DOHH2 (cell line): ENCODE measurements around the gene RBM4B.

Experiments used
- H3F3A ChIP-seq: fragments of 200-600 bp; sonication (generic), shearing (Covaris generic); 2 replicates; pipeline ENCODE4 v1.6.0; 2016; ENCODE audit warnings: antibody characterized with exemption, mild to moderate bottlenecking; ENCODE audit not compliant: control insufficient read depth, insufficient read depth
- H3K27ac ChIP-seq: fragments of 200-600 bp; sonication (generic); 2 replicates; pipeline ENCODE4 v1.5.1; 2014; ENCODE audit warnings: low read depth, mild to moderate bottlenecking, low read length, moderate library complexity
- H3K27me3 ChIP-seq: fragments of 200-600 bp; sonication (generic); 2 replicates; pipeline ENCODE4 v1.6.1; 2014; ENCODE audit warnings: mild to moderate bottlenecking, low read length, mixed read lengths; ENCODE audit not compliant: control insufficient read depth
- H3K36me3 ChIP-seq: fragments of 200-600 bp; sonication (generic); 2 replicates; pipeline ENCODE4 v1.6.1; 2014; ENCODE audit warnings: mild to moderate bottlenecking, low read length, moderate library complexity, mixed read lengths; ENCODE audit not compliant: control insufficient read depth
- H3K4me1 ChIP-seq: fragments of 200-600 bp; sonication (generic); 2 replicates; pipeline ENCODE4 v1.6.1; 2014; ENCODE audit warnings: mild to moderate bottlenecking, low read length, mixed read lengths; ENCODE audit not compliant: control insufficient read depth
- H3K4me2 ChIP-seq: fragments of 200-600 bp; sonication (generic); 2 replicates; pipeline ENCODE4 v1.6.0; 2014; ENCODE audit warnings: mild to moderate bottlenecking, low read length, moderate library complexity
- H3K4me3 ChIP-seq: fragments of 200-600 bp; sonication (generic); 2 replicates; pipeline ENCODE4 v1.5.1; 2014; ENCODE audit warnings: mild to moderate bottlenecking, low read length, mixed read lengths
- H3K79me2 ChIP-seq: fragments of 200-600 bp; sonication (generic); 2 replicates; pipeline ENCODE4 v1.6.1; 2014; ENCODE audit warnings: mild to moderate bottlenecking, low read length, mixed read lengths; ENCODE audit not compliant: control insufficient read depth
- H3K9me2 ChIP-seq: fragments of 200-600 bp; sonication (generic); replicated peaks from 2 replicates; pipeline ENCODE4 v1.6.1; 2014; ENCODE audit warnings: mild to moderate bottlenecking, low read length, mixed read lengths; ENCODE audit not compliant: control insufficient read depth
- H3K9me3 ChIP-seq: fragments of 200-600 bp; sonication (generic); 2 replicates; pipeline ENCODE4 v1.6.1; 2014; ENCODE audit warnings: antibody characterized with exemption, low read length, mixed read lengths; ENCODE audit not compliant: control insufficient read depth, insufficient read depth
- H4K20me1 ChIP-seq: fragments of 200-600 bp; sonication (generic); 2 replicates; pipeline ENCODE4 v1.6.0; 2014; ENCODE audit warnings: low read depth, mild to moderate bottlenecking, antibody characterized with exemption, low read length, moderate library complexity; ENCODE audit not compliant: control insufficient read depth, insufficient read depth
- EZH2phosphoT487 ChIP-seq: fragments of 200-600 bp; sonication (generic); IDR thresholded peaks from 2 replicates; pipeline ENCODE4 v1.6.1; 2017; ENCODE audit warnings: borderline replicate concordance, mild to moderate bottlenecking, antibody characterized with exemption, low read length, moderate library complexity, mixed read lengths
- TF ChIP-seq, protein P1 (sequence below): fragments of 200-600 bp; sonication (generic); IDR thresholded peaks from one replicate; pipeline ENCODE4 v1.5.1; 2014; ENCODE audit warnings: antibody characterized with exemption, mild to moderate bottlenecking, low read depth, low read length; ENCODE audit not compliant: poor library complexity, severe bottlenecking

RBM4B gene

DNA sequence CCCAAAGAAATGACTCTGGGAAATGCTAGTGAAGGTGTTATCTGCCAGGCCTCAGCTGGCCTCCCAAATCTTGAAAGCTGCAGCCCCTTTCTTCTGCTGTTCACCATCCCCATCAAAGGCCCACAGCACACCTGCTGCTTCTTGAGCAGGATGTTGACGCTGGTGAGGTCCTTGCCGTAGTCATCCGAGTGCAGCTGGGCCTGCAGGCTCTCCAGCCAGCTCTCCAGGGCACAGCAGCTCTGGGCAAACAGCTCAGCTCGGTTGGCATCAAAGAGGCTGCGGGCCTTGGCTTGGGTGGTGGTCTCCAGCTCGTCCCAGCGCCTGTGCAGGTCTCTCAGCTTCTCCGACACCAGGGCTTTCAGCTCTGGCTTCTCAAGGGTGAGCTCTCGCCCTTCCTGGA lies 18.5 kb upstream of the RBM4B start:
- peaks cover 82% of the 10 kb centered on the region for H3K36me3 ChIP-seq

DNA sequence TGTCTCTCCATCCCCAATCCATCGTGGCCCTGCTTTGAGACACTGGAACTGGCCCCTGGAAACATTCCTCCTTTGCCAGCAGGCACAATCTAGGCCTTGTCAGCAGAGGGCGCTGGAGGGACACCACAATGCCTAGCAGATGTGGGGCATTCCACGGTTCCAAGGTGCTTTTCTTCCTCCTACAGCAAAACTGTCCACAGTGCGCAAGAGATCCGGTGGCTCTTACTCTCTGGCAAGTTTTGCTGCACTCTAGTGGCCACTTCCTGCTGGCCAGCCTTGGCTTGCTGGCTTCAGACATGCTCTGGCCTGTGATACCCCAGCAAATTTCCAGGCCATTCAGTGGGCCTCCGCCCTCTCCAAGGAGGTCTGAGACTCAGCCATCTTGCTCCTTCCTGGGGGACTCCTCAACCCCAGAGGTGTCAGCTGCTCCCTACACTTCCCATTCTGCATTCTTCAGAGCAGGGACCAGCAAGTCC lies 17.1 kb upstream of the RBM4B start:
- Histone ChIP-seq H3K4me1 (peaks cover 4% of the 10 kb centered on the region; the same call in 1 of the 2 replicates), H3K36me3 (peaks cover 78% of the 10 kb centered on the region), H3K9me3 (no peaks in the 10 kb centered on the region), H3K4me3 (no peak overlapping the region), H3K9me2 (no peaks in the 10 kb centered on the region), H4K20me1 (no peaks in the 10 kb centered on the region), H3K79me2 (no peaks in the 10 kb centered on the region), H3K4me2 (no peak overlapping the region), H3F3A (no peaks in the 10 kb centered on the region), H3K27me3 (no peaks in the 10 kb centered on the region), H3K27ac (no peak overlapping the region)
- TF ChIP-seq EZH2phosphoT487 = no peak
- TF ChIP-seq, protein P1, sequence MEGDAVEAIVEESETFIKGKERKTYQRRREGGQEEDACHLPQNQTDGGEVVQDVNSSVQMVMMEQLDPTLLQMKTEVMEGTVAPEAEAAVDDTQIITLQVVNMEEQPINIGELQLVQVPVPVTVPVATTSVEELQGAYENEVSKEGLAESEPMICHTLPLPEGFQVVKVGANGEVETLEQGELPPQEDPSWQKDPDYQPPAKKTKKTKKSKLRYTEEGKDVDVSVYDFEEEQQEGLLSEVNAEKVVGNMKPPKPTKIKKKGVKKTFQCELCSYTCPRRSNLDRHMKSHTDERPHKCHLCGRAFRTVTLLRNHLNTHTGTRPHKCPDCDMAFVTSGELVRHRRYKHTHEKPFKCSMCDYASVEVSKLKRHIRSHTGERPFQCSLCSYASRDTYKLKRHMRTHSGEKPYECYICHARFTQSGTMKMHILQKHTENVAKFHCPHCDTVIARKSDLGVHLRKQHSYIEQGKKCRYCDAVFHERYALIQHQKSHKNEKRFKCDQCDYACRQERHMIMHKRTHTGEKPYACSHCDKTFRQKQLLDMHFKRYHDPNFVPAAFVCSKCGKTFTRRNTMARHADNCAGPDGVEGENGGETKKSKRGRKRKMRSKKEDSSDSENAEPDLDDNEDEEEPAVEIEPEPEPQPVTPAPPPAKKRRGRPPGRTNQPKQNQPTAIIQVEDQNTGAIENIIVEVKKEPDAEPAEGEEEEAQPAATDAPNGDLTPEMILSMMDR = peak; percentile 98

More for the DNA sequence above, 18.5 kb upstream of the RBM4B start:
- peaks cover 4% of the 10 kb centered on the region; the same call in 1 of the 2 replicates for H3K4me1 ChIP-seq
- H3K4me2 ChIP-seq = no peak overlapping the region
- H3F3A ChIP-seq = no peaks in the 10 kb centered on the region
- H3K79me2 ChIP-seq = no peaks in the 10 kb centered on the region
- H3K9me3 ChIP-seq = no peaks in the 10 kb centered on the region
- H3K27ac ChIP-seq = no peak overlapping the region
- H3K27me3 ChIP-seq = no peaks in the 10 kb centered on the region
- H3K4me3 ChIP-seq = no peak overlapping the region
- TF ChIP-seq, protein P1 = no peak
- TF ChIP-seq EZH2phosphoT487 = no peak
- no peaks in the 10 kb centered on the region for H4K20me1 ChIP-seq
- H3K9me2 ChIP-seq = no peaks in the 10 kb centered on the region

DNA sequence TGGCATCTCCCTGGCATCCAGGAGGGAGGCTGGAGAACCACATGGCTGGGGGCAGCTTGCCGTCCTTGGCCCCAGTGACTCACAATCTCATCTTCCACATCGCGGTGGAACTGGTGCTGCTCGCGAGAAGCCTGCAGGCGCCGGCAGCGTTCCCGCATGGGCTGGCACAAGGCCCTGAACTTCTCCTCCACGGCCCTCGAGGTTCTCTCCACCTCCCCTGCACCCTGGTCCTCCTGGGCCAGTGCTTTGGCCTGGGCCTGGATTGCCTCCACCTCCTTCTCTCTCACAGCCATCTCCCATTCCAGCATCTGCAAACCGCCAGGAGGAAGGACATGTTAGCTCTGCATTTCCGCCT lies 16.3 kb upstream of the RBM4B start:
- H3K4me3 ChIP-seq = no peak overlapping the region
- H3K4me2 ChIP-seq = no peak overlapping the region
- H3K9me2 ChIP-seq = no peaks in the 10 kb centered on the region
- peaks cover 77% of the 10 kb centered on the region for H3K36me3 ChIP-seq
- no peaks in the 10 kb centered on the region for H3K79me2 ChIP-seq
- no peaks in the 10 kb centered on the region for H3F3A ChIP-seq
- no peaks in the 10 kb centered on the region for H3K27me3 ChIP-seq
- peaks cover 4% of the 10 kb centered on the region; the same call in 1 of the 2 replicates for H3K4me1 ChIP-seq
- H4K20me1 ChIP-seq = no peaks in the 10 kb centered on the region
- H3K27ac ChIP-seq = no peak overlapping the region
- TF ChIP-seq, protein P1 = no peak
- TF ChIP-seq EZH2phosphoT487 = no peak
- no peaks in the 10 kb centered on the region for H3K9me3 ChIP-seq
